SK-N-MC (cell line): ENCODE data around the gene KAZN.

Experiments
- DNase-seq: peaks from one replicate; pipeline ENCODE4 v3.0.0-alpha.2; 2011; ENCODE audit warnings: low read depth, low spot score
- H3K27ac ChIP-seq: fragments of 200-600 bp; sonication (generic); 2 replicates; pipeline ENCODE4 v1.5.1; 2016; ENCODE audit warnings: mixed run types
- H3K36me3 ChIP-seq: fragments of 200-600 bp; sonication (generic); 2 replicates; pipeline ENCODE4 v1.6.1; 2017; ENCODE audit warnings: antibody characterized with exemption, low read length, mixed read lengths; ENCODE audit not compliant: insufficient read depth
- H3K4me3 ChIP-seq: fragments of 200-600 bp; sonication (generic); 2 replicates; pipeline ENCODE4 v1.5.1; 2016
- H3K9ac ChIP-seq: fragments of 200-600 bp; sonication (generic); 2 replicates; pipeline ENCODE4 v1.8.0; 2017; ENCODE audit warnings: mixed run types, mixed read lengths; ENCODE audit not compliant: insufficient read length
- H3K9me3 ChIP-seq: fragments of 200-600 bp; sonication (generic); 2 replicates; pipeline ENCODE4 v1.6.1; 2017; ENCODE audit warnings: low read depth, mild to moderate bottlenecking, antibody characterized with exemption, low read length, moderate library complexity, mixed read lengths
- EZH2 ChIP-seq: fragments of 200-600 bp; sonication (generic); IDR thresholded peaks from one replicate; pipeline ENCODE4 v1.6.1; 2017; ENCODE audit warnings: antibody characterized with exemption
- FOXP2 ChIP-seq: optimal IDR thresholded peaks from 2 replicates; pipeline ENCODE3; 2011; ENCODE audit warnings: mild to moderate bottlenecking, moderate library complexity; ENCODE audit not compliant: insufficient read depth; ENCODE audit errors: extremely low read length, control extremely low read depth
- POLR2AphosphoS5 ChIP-seq: IDR thresholded peaks from 2 replicates; pipeline ENCODE4 v1.6.1; 2012; ENCODE audit warnings: mild to moderate bottlenecking, low read depth, low read length, borderline replicate concordance

KAZN gene

GRCh38 chr1:14567056-14567455 lies 31.4 kb upstream of the KAZN start:
- TF ChIP-seq POLR2AphosphoS5 (no peak), EZH2 (no peak), FOXP2 (no peak)
- Histone ChIP-seq H3K4me3 (no peak overlapping the region), H3K36me3 (no peaks in the 10 kb centered on the region), H3K27ac (no peak overlapping the region), H3K9me3 (no peaks in the 10 kb centered on the region), H3K9ac (no peak overlapping the region)
- no peak for DNase-seq

GRCh38 chr1:14567903-14568302 lies 30.6 kb upstream of the KAZN start:
- DNase-seq: no peak
- TF ChIP-seq POLR2AphosphoS5 (no peak), FOXP2 (no peak), EZH2 (no peak)
- H3K4me3 ChIP-seq: no peak overlapping the region

GRCh38 chr1:14568716-14569355 lies 29.6 kb upstream of the KAZN start:
- Histone ChIP-seq H3K9ac (no peak overlapping the region), H3K36me3 (no peaks in the 10 kb centered on the region), H3K4me3 (no peak overlapping the region), H3K9me3 (no peaks in the 10 kb centered on the region), H3K27ac (no peak overlapping the region)
- no peak for TF ChIP-seq POLR2AphosphoS5
- TF ChIP-seq EZH2: no peak
- TF ChIP-seq FOXP2: no peak
- no peak for DNase-seq

More at GRCh38 chr1:14567903-14568302, 30.6 kb upstream of the KAZN start:
- H3K27ac ChIP-seq: no peak overlapping the region
- no peaks in the 10 kb centered on the region for H3K9me3 ChIP-seq
- H3K9ac ChIP-seq: no peak overlapping the region
- H3K36me3 ChIP-seq: no peaks in the 10 kb centered on the region

GRCh38 chr1:14570514-14570913 lies 28.0 kb upstream of the KAZN start:
- H3K9me3 ChIP-seq: no peaks in the 10 kb centered on the region
- TF ChIP-seq POLR2AphosphoS5: no peak
- no peak for TF ChIP-seq FOXP2
- no peak for TF ChIP-seq EZH2
- DNase-seq: peak; percentile 1

GRCh38 chr1:14571810-14572767 lies 26.4 kb upstream of the KAZN start:
- H3K4me3 ChIP-seq: no peak overlapping the region
- H3K27ac ChIP-seq: no peak overlapping the region
- TF ChIP-seq POLR2AphosphoS5: no peak
- no peak for TF ChIP-seq FOXP2
- DNase-seq: no peak
- no peaks in the 10 kb centered on the region for H3K9me3 ChIP-seq
- no peaks in the 10 kb centered on the region for H3K36me3 ChIP-seq
- no peak overlapping the region for H3K9ac ChIP-seq

More at GRCh38 chr1:14570514-14570913, 28.0 kb upstream of the KAZN start:
- Histone ChIP-seq H3K9ac (no peak overlapping the region), H3K27ac (no peak overlapping the region), H3K4me3 (no peak overlapping the region), H3K36me3 (no peaks in the 10 kb centered on the region)

- Histone ChIP-seq H3K36me3 (no peaks in the 10 kb centered on the region), H3K4me3 (no peak overlapping the region), H3K27ac (no peak overlapping the region), H3K9ac (no peak overlapping the region), H3K9me3 (no peaks in the 10 kb centered on the region)
- no peak for TF ChIP-seq FOXP2
- TF ChIP-seq POLR2AphosphoS5: no peak
- DNase-seq: no peak
Observed at GRCh38 chr1:14572861-14573260, 25.6 kb upstream of the KAZN start.

GRCh38 chr1:14576155-14576554 lies 22.3 kb upstream of the KAZN start:
- TF ChIP-seq EZH2: no peak
- no peak for TF ChIP-seq POLR2AphosphoS5
- TF ChIP-seq FOXP2: no peak
- Histone ChIP-seq H3K27ac (no peak overlapping the region), H3K9ac (no peak overlapping the region), H3K36me3 (no peaks in the 10 kb centered on the region), H3K9me3 (no peaks in the 10 kb centered on the region), H3K4me3 (no peak overlapping the region)
- DNase-seq: no peak

GRCh38 chr1:14577261-14577660 lies 21.2 kb upstream of the KAZN start:
- Histone ChIP-seq H3K4me3 (no peak overlapping the region), H3K36me3 (no peaks in the 10 kb centered on the region), H3K9me3 (no peaks in the 10 kb centered on the region), H3K9ac (no peak overlapping the region), H3K27ac (no peak overlapping the region)
- no peak for TF ChIP-seq FOXP2
- no peak for DNase-seq
